GM19351 (cell line): ENCODE measurements around the gene PIAS1.
"Not testable (repeated sequence)": the region's sequence is repeated elsewhere in the genome, so short reads cannot be mapped to it uniquely, and the experiment has no call there.

Experiments
- ATAC-seq: cut with Tn5 transposase; IDR thresholded peaks from one replicate; pipeline ENCODE4 v1.9.1; 2021; ENCODE audit warnings: mild to moderate bottlenecking, moderate library complexity; ENCODE audit not compliant: unreplicated experiment

PIAS1 gene

DNA sequence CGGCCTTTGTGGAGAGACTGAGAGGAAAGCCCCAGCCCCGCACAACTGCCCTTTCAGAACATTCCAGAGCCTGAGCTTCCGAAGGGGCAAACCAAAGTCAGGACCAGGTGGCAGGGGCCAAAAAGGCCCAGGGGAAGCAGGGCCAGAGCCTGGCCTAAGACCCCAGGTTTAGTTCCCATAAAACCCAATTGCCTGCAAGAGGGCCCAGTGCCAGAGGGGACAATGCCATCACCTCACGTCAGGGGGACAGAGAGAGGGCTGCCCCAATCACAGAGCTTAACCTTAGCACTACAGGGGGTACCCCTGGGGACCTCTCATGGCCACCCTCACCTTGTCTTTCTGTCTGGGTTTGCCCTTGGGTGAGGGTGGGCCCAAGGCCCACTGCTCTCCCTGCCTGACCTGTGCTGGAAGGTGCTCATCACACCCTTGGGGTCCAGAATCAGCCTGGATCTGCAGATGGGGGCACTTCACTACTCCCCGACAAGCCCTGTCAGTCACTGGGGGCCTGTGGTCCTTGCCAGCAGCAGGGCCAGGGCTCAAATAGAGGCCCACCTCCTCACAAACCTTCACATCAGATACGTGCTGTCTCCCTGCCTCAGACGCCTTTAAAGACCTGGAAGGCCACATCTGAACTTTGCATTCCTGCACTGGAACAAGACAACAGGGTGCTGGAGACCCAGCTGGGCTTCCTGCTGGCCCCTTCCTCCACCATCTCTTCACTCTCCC lies 147.2 kb downstream of the PIAS1 start:
- no peak for ATAC-seq

DNA sequence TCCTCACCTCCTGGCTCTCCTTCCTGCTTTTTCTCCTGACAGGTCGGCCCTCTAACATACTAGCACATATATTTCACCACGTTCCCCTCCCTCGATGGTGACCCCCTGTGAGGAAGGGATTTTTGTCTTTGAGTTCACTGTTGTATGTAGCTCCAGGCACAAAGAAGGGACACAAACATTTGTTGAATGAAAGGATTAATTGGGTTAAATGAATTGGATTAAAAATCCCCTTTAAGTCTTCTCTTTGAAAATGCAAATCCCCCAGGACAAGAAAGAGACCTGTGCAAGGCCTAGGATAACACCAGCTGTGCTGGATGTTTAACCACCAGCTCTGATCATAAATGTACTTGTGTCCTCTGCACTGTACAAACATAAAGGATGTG lies 147.8 kb downstream of the PIAS1 start:
- no peak for ATAC-seq

DNA sequence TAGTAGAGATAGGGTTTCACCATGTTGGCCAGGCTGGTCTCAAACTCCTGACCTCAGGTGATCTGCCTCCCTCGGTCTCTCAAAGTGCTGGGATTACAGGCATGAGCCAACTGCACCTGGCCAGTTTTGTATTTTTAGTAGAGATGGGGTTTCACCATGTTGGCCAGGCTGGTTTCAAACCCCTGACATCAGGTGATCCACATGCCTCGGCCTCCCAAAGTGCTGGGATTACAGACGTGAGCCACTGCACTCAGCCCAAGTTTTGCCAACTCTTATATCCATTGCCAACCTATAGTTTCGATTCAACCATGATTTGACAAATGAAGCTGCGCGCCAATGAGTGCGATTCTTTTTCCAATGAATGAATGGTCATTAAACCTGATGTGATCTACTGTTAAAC lies 148.9 kb downstream of the PIAS1 start:
- not testable (repeated sequence) for ATAC-seq

DNA sequence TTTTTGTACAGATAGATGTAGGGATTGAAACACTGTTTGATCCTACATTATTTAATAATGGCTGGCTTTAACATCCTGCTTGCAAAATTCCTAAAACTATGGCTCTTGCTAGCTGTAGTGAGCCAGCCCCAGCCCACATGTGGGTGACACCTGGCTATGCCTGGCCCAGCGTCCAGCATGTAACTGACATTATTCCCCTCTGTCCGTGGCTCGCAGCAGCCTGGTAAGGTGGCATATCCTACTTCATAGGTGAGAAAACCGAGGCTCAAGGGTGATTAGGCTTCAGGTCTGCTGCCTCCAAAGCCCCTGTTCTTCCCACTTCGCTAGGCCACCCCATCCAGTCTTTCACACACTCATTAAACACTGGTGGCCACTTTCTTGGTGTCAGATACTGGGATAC lies 149.4 kb downstream of the PIAS1 start:
- ATAC-seq = no peak

DNA sequence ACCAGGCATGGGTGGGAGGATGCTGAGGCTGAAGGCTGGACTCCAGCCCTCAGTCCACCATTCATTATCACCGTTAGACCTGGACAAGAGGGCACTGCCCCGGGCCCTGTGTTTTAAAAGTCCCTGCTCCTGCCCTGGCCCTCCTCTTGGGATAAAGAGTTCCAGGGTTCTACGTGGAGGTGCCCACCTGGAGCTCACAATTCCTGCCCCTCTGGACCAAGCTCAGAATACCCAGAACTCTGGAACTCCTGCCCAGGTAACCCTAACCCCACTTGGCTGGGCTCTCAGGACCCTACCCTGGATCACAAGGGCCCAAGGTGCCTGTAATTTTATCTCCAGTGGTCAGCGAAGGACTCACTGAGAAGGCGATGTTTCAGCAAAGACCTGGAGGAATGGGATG lies 149.8 kb downstream of the PIAS1 start:
- ATAC-seq = no peak

DNA sequence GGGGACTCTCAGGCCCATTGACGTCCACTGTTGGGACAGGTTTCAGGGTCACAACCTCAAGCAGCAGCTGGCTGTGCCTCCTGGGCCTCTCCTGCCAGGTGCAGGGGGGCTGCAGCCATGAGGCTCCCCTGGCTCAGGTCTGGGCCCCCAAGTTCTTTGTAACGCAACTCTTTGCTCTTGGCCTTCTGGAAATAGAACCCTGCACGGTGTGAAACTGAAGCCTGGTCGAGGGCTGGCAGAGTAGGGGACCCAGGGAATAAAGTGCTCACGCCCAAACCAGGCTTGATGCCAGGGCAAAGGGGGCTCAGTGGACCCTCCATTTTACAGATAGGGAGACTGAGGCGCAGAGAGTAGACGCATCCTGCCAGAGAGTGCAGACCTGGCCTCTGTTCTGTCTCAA lies 150.2 kb downstream of the PIAS1 start:
- ATAC-seq = no peak

DNA sequence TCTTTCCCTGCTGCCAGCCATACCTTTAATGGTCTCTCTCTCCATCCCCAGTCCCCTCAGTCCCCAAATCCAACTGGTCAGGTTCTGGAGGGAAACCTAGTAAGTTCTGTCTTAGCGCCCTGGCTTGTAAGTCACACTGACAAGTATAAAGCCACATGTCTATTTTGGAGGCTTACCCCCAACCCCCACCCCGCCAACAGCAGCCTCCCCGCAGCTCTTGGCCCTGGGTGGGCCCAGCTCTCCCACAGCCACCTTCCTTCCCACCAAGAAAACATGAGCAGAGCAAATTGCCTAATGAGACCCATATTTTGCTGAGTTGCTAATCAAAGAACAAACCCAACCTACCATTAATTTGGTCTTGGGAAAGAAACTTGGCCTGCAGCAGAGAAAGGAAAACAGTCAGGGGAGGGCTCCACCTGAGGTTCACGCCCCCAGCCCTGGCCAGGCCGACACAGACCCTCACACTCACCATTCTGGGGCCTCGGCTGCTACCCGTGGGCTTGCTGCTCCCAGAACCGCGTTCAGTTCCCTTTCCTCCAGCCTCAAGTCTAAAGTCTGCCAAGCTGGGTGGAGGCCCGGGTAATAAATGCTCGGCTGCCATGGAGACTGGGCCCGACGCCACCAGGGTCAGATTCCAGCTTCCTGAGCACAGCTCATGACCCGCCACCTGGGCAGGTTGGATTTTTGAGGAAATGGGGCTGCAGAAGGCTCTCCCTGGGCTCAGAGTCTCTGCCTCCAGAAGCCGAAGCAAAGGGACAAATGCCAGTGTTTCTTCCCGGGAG lies 150.9 kb downstream of the PIAS1 start, which contains the start of gene CALML4:
CALML4 (minus strand) TSS at position 557 of the 782 bp plus-strand sequence; CDS start at position 472, 85 bp downstream.
- no peak for ATAC-seq

DNA sequence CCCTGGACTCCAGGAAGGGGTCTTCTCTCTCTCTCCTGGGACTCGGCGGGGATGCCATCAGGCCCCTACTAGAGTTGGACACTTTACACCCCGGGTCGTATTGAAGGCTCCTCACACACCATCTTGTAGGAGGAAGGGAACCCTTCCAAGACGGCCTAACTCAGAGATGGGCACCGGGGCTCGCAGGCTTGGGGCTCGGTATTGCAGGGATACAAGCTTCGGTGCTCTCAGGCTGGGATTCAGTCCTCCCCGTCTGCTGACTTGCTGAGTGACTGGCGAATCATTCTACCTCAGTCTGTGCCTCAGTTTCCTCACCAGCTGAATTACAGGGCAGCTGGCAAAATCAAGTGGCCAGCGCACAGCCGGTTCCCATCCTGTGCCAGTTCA lies 151.4 kb downstream of the PIAS1 start:
- no peak for ATAC-seq

DNA sequence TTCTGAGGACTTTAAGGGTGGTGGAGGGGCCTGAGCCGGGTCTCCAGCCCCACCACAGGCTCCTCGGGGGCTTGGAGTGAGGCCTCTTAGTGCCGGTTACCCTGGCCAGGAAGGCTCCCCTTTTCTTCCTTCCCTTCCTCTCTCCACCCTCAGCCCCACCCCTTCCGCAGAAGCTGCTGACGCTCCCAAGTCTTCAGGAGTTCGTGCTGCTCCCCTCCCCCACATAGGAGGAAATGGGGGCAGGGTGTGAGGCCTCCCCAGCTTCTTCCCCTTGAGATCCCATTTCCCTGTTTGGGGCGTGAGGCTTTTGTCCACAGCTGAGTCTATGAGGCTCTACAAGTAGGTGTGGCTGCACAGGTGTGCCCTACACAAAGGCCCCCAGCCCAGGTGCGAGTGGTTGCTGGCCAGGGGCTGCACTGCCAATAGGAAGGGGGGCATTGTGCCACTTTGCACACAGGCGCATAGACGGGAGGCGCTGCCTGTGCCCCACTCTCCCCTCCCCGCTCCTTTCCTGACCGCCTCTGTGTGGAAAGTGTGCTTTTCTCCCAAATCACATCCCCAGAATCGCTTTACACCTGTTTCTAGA lies 151.9 kb downstream of the PIAS1 start:
- no peak for ATAC-seq

DNA sequence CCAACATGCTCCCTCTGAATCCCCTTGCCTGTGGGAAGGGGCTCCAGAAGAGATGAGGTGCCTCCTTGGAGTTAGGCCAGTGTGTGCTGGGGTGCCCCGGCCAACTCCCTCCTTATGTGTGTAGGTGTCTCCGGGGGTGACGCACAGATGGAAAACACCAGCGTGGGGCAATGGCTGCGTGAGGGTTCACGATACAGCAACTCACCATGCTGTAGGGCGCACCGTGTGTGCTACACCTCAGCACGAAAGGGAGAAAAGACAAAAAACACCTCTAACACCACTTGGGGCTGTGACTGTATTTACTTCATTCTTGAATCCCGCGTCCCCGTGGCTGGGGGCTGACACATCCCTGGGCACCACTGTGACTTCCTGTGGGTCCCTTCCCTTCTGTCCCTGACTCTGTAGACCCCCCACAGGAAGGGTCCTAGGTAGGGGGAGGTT lies 152.6 kb downstream of the PIAS1 start:
- ATAC-seq = no peak

DNA sequence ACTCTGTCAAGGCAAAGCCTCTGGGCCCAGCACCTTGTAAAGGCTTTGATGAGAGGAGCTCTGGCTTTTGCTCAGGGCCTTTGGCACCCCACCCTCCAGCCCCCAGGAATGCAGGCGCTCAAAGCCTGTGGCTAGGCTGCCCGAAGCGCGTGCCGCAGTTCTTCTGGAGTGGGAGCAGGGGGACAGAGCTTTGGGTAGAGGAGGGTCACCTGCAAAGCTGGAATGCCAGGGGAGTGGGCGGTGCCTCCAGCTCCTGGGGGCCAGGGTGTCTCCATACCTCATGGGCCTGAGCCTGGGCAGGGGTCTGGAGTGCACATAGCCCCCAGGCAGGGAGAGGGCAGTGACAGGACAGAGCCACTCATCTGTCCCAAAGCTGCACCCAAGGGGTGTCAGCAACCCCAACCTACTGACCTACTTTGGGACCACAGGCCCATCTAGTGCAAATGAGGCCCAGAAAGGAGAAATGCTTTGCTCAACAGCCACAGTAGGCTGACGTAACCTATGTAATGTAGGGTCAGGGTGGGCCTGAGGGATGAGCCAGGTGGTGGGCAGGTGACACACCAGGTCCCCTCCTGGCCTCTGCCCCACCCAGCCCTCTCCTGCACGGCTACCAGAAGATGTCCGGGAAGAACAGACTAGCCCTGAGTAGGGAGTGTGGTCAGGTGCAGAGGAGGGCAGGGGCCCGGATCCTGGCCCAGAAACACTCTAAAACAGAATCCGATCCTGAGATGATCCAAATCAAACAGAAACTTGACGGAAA lies 153.2 kb downstream of the PIAS1 start:
- no peak for ATAC-seq

DNA sequence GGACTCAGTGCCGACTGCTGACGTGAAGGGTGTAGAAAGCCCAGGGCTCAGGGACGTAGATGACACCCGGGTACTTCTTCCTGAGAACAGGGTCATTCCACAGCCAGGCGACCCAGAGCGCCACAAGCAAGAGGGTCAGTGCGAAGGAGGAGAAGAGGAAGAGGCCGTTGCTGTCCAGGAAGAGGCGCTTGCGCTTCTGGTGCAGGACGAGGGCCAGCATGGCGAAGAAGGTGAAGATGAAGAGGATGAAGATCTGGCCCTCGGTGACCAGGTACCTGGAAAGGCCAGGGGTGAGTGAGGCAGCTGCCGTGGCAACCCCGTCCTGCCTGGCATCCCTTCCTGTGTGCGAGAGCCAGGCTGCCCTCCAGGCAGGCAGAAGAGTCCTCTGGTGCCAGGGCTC lies 154.0 kb downstream of the PIAS1 start:
- ATAC-seq = no peak

DNA sequence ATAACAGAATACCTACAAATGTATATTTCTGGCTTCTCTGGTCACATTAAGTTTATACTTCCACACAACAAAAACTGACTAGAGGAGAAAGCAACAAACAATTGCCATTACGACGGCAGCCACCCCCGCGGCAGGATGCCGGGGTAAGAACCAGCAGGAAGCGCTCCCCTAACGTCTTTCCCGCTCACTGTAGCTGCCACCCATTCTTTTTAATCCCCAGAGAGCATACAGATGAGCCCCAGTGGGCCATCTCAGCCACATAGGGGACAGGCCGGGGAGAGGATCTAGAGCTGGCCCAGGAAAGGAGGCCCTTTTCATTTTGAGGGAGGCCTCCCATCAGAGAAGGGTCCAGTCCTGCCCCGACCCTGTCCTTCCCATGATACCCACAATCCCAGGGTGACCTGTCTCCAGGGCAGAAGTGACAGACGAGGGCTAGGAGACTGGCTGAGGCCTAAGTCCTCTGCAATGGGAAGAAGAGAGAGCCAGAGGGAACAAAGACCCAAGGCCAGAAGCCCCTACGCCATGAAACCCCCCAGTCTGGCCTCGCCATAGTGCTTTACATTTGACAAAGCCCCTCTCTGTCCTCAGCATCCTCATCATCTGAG lies 154.6 kb downstream of the PIAS1 start:
- no peak for ATAC-seq

DNA sequence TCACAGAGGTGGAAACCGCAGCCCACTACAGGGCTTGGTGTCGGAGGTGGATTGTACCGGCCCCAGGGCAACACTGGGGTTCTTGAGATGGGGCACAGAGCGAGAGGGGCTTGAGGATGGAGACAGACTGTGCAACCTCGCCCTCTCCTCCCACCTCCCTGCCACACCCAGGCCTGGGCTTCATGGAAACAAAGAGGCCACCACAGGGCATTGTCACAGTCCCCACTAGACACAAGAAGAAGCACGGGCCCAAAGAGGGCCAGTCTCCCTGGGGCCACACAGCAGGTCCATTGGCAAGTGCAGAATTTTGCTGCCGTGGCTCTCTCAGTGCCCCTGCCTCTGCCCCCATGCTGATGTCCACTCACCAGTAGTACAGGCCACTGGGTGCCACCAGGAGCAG lies 155.2 kb downstream of the PIAS1 start:
- ATAC-seq = no peak

DNA sequence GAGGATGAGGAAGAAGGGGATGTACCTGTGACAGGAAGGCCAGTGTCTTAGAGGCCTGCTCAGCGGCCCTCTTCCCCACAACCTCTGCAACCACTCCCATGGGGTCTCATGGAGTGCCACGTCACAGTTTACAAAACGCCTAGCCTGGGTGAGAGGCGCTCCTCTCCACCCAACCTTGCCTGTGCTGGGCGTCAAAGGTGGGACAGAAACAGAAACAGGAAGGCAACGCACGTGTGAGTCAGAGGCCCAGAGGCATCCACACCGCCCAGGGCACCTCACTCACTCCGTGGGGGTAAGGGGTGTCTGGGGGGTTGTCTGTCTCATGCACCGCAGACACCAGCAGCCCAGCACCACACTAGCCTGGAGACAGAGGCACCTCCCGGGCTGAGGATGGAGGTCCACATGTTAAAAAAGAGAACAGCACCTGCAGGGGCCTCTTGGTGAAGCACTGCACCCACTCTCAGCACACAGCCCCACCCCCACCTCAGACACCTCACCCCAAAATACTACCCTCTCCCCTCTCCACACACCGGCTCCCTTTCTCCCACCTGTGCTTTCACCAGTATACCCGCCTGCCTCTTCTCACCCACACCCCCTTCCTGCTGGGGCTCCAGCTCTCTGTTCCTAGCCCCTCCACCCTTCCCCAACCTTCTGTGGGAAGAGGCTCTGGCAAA lies 155.8 kb downstream of the PIAS1 start:
- peak; percentile 75 for ATAC-seq

DNA sequence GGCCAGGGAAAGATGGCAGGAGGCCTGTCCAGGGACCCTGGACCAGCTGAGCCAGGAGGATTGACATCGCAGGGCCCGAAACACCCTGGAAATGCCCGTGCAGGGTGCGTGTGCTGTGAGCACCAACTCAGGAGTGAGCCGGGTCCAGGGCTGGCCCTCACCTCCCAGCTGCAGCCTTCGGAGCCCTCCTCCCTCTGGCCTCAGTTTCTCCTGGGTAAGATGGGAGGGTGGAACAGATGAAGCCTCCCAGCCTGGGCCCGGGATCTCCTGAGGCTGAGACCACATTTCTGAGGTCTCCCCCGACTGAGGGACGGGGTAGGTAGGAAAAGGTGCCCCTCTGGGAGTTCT lies 156.3 kb downstream of the PIAS1 start:
- no peak for ATAC-seq

DNA sequence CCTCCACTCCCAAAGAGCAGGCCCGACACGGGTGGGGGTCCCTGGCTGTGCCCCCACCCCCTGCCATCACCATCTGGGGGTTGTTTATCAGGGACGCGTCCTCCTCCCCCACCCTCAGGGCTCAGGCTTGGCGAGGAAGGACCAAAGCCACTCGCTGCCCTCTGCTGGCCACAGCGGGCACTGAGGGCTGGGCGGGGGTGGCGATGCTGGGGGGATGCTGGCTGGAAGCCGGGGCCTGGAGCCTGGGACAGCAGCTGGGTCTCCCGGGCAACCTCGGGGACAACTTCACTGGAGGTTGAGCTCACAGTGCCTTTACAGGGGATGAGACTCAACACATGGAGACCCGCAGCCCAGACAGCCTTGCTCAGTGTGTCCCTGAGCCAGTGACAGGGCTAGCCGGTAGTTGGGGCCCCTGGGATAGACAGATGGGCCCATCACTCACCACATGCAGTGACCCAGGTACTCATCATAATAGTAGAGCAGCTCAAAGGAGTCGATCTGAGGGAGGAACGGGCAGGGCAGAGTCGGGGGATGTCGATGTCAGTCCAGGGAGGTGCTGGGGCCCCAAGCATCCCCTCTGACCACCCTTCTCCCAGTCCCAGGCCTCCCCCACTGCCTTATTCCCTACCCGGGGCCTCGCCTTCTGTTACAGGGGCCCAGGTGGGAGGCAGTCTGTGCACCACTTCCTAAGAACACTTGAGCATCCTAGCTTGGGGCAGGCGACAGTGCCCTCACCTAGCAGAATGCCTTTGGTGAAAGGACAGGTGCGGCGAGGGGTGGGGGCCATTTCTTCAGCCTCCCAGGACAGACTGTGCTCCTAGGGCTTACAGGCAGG lies 156.9 kb downstream of the PIAS1 start:
- ATAC-seq = no peak

DNA sequence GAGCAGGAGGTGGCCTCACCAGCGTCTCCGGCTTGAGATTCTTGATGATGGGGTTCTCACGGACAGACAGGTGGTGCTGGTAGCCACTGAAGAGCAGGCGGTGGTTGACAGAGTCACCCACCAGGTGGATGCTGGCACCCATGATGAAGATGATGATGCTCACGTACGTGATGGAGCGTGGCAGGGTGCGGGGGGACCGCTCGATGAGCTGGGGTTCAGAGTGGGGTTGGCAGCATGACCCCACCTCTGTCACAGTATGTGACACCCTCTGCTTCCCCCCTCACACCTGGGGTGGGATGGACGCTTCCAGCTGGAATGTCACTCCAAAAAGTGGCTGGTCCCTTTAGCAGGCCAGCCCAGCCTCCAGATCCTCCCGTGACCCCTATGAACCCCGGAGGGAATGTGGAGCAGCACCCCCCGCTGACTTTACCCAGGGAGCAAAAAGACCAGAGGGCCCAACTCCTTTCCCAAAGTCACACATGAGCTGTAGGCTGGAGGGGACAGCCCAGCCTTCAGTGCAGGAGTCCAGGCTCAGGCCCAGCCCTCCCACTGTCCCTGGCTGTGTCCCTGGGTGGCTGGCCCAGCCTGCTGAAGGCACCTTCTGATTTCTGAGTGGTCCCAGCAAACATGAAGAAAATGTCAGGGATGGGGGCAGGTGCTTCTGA lies 157.7 kb downstream of the PIAS1 start:
- no peak for ATAC-seq

DNA sequence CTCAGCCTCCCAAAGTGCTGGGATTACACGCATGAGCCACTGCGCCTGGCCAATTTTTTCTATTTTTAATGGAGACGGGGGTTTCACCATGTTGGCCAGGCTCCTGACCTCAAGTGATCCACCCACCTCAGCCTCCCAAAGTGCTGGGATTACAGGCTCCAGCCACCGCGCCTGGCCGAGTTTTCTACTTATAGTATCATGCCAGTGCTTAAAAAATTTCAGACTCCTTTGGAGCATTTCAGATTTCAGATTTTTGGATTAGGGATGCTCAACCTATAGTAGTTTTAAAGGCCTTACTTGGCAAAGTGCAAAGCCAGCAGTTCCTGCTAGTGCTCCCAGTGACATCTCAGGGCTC lies 159.4 kb downstream of the PIAS1 start:
- ATAC-seq = not testable (repeated sequence)
